Fibroblast of the aortic adventitia (primary cell): ENCODE results near the gene NME1. TPM values are rescaled to one million over a fixed set of nuclear protein-coding genes. Genes with fewer than 3 reads are reported as not detected.

Experiments
- DNase-seq: peaks from one replicate; pipeline ENCODE4 v3.0.0-alpha.2; 2010; ENCODE audit warnings: low read depth
- H3K4me3 ChIP-seq: 2 replicates; pipeline ENCODE4 v1.5.1; 2011; ENCODE audit warnings: low read depth, mild to moderate bottlenecking, control low read depth, low read length, moderate library complexity
- total RNA-seq: library from RNA; depleted of rRNA; stranded (reverse); fragments of >200 nt; gene quantifications from 2 replicates; pipeline ENCODE4 v1.2.3, GENCODE V29; 2012; ENCODE audit warnings: low replicate concordance
- TF ChIP-seq, protein P1 (sequence below): IDR thresholded peaks from 2 replicates; pipeline ENCODE4 v1.5.1; 2011; ENCODE audit warnings: mild to moderate bottlenecking, low read length, control low read depth, inconsistent platforms; ENCODE audit not compliant: insufficient read depth

Gene NME1
- total RNA-seq, 1 donor: 138 TPM

- no peak overlapping the region for H3K4me3 ChIP-seq
- TF ChIP-seq, protein P1, sequence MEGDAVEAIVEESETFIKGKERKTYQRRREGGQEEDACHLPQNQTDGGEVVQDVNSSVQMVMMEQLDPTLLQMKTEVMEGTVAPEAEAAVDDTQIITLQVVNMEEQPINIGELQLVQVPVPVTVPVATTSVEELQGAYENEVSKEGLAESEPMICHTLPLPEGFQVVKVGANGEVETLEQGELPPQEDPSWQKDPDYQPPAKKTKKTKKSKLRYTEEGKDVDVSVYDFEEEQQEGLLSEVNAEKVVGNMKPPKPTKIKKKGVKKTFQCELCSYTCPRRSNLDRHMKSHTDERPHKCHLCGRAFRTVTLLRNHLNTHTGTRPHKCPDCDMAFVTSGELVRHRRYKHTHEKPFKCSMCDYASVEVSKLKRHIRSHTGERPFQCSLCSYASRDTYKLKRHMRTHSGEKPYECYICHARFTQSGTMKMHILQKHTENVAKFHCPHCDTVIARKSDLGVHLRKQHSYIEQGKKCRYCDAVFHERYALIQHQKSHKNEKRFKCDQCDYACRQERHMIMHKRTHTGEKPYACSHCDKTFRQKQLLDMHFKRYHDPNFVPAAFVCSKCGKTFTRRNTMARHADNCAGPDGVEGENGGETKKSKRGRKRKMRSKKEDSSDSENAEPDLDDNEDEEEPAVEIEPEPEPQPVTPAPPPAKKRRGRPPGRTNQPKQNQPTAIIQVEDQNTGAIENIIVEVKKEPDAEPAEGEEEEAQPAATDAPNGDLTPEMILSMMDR: no peak
- DNase-seq: no peak
Measured at GRCh38 chr17:51150932-51151331, 2.4 kb upstream of the NME1 start.

GRCh38 chr17:51152766-51153209 lies 571 bp upstream of the NME1 start:
- DNase-seq: no peak
- H3K4me3 ChIP-seq: peak overlapping the region; percentile 60
- TF ChIP-seq, protein P1: no peak

GRCh38 chr17:51154176-51154575 lies 817 bp downstream of the NME1 start:
- TF ChIP-seq, protein P1: no peak
- no peak for DNase-seq
- peak overlapping the region; percentile 91 for H3K4me3 ChIP-seq

GRCh38 chr17:51155416-51155815 lies 2.1 kb downstream of the NME1 start:
- H3K4me3 ChIP-seq: no peak overlapping the region
- TF ChIP-seq, protein P1: no peak

GRCh38 chr17:51159604-51160003 lies 6.2 kb downstream of the NME1 start:
- TF ChIP-seq, protein P1: no peak
- no peak overlapping the region for H3K4me3 ChIP-seq
- DNase-seq: no peak

More at GRCh38 chr17:51155416-51155815, 2.1 kb downstream of the NME1 start:
- no peak for DNase-seq

DNA sequence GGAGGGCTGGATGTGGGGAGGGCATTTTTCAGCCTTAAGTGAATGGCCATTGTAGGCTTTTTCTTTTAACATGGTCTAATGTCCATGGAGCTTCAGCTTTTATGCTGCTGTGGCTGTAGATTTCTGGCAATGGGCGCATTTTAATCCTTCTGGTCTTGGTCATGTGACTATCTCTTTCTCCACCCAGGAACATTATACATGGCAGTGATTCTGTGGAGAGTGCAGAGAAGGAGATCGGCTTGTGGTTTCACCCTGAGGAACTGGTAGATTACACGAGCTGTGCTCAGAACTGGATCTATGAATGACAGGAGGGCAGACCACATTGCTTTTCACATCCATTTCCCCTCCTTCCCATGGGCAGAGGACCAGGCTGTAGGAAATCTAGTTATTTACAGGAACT lies 8.2 kb downstream of the NME1 start:
- TF ChIP-seq, protein P1: no peak
- no peak for DNase-seq
- no peak overlapping the region for H3K4me3 ChIP-seq
